ENCODE results near the gene HDHD5. TPM values are rescaled to one million over a fixed set of nuclear protein-coding genes. Genes with fewer than 3 reads are reported as not detected.

The HDHD5 gene
- total and polyA plus RNA-seq, 2 of the 13 experiments (the other 11 are each of a cell fraction or from before 2014, with no cell fraction given), result not detected

- in situ Hi-C loops (cut with HindIII; ENCODE audit: extremely low pct_ligation_motif_present, low pct_unique_long_range_greater_than_20kb) (no loop called here), intact Hi-C loops (cut with micrococcal nuclease; ENCODE audit: unreplicated experiment) (loop anchor here (1.0 kb wide), 1 partner anchor 20 kb away; no protein-coding TSS in a partner anchor)
- no peak overlapping the region for H3K4me2 ChIP-seq (ENCODE audit: low read depth, low read length)
- H4K20me1 ChIP-seq (ENCODE audit: insufficient read depth, low read length), result no peaks in the 10 kb centered on the region
- no peaks in the 10 kb centered on the region for H3K9me3 ChIP-seq (ENCODE audit: low read length)
- ChIA-PET CTCF (ENCODE audit: low intra/inter-chr PET ratio, low total read pairs) (interaction anchor here (1.6 kb wide), 1 partner anchor 20 kb away, joined by 10 read pairs; no protein-coding TSS in a partner anchor), POLR2A (no interaction called here)
- no peak overlapping the region for H3K4me3 ChIP-seq (replicated peaks in 1 of 3; ENCODE audit: insufficient read depth in 1 of 3, low read depth in 2 of 3, low read length in 3 of 3)
- BruUV-seq (replicated peaks), result no TSS peak
- H3K4me1 ChIP-seq (ENCODE audit: insufficient read depth, low read length), result no peaks in the 10 kb centered on the region
- no peaks in the 10 kb centered on the region for H3K27me3 ChIP-seq (ENCODE audit: control insufficient read depth in 1 of 2, insufficient read depth in 2 of 2, low read length in 2 of 2)
- no peak for DNase-seq (ENCODE audit: low spot score)
- 86% methylated on average over 6 of the region's 6 CpGs for WGBS (ENCODE audit: low lambda C conversion rate)
- H3K27ac ChIP-seq (ENCODE audit: extremely low read length, insufficient read depth, low read length), result no peak overlapping the region
- H3K36me3 ChIP-seq (replicated peaks in 1 of 2; ENCODE audit: control insufficient read depth in 1 of 2, insufficient read depth in 2 of 2, low read length in 2 of 2), result peaks cover 6 to 16% of the 10 kb centered on the region in 2 experiments; a peak in 2 of 5 replicates
- TF ChIP-seq CTCF (CRISPR knock-in tag; IDR thresholded peaks at IDR 0.05) (0 out of 2 replicates have a peak, but pooled peaks have one; percentile 20), KLF15 (CRISPR knock-in tag; IDR thresholded peaks at IDR 0.05; ENCODE audit: borderline replicate concordance) (no peak)
- no peaks in the 10 kb centered on the region for H3K79me2 ChIP-seq (ENCODE audit: insufficient read depth, low read length)
- ATAC-seq, result peak; percentile 84
- no peak overlapping the region for H3K9ac ChIP-seq (ENCODE audit: insufficient read depth, low read depth, low read length)
- FAIRE-seq, result no peak
- H2AFZ ChIP-seq (ENCODE audit: low read length), result no peak overlapping the region
These were observed 63.5 kb downstream of the HDHD5 start for GRCh38 chr22:17095538-17095937.

DNA sequence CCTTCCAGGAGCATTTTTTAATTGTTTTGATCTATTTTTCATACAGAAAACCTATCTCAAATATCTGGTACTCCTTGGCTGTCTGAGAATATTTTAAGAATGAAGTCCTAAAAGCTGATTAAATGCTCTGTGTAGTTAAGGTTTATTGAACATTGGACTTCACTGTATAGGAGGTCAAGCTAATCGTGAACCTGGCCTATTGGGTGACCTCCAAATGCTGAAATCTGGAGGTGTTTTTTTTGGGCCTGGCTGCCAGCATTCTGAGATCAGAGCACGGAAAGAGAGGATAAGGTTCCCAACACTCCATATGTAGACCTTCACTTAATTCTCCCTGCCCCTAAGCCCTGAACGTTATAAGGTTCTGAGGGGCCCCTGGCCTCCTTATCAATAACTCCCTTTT, 66.0 kb downstream of the HDHD5 start:
- Histone ChIP-seq H3K9ac (ENCODE audit: insufficient read depth, low read depth, low read length) (no peak overlapping the region), H3K4me2 (ENCODE audit: low read depth, low read length) (no peak overlapping the region), H4K20me1 (ENCODE audit: insufficient read depth, low read length) (no peaks in the 10 kb centered on the region), H3K4me1 (ENCODE audit: insufficient read depth, low read length) (no peaks in the 10 kb centered on the region), H3K27ac (ENCODE audit: extremely low read length, insufficient read depth, low read length) (no peak overlapping the region), H3K79me2 (ENCODE audit: insufficient read depth, low read length) (no peaks in the 10 kb centered on the region), H3K36me3 (replicated peaks in 1 of 2; ENCODE audit: control insufficient read depth in 1 of 2, insufficient read depth in 2 of 2, low read length in 2 of 2) (0 out of 5 replicates have a peak, but pooled peaks cover 2 to 4% of the 10 kb centered on the region in 2 experiments), H3K4me3 (replicated peaks in 1 of 3; ENCODE audit: insufficient read depth in 1 of 3, low read depth in 2 of 3, low read length in 3 of 3) (no peak overlapping the region), H3K9me3 (ENCODE audit: low read length) (no peaks in the 10 kb centered on the region), H3K27me3 (ENCODE audit: control insufficient read depth in 1 of 2, insufficient read depth in 2 of 2, low read length in 2 of 2) (no peaks in the 10 kb centered on the region), H2AFZ (ENCODE audit: low read length) (no peak overlapping the region)
- ChIA-PET CTCF (ENCODE audit: low intra/inter-chr PET ratio, low total read pairs) (no interaction called here), POLR2A (no interaction called here)
- no TSS peak for BruUV-seq (replicated peaks)
- TF ChIP-seq ZC3H4 (CRISPR knock-in tag; IDR thresholded peaks at IDR 0.05; ENCODE audit: borderline replicate concordance), result no peak
- DNase-seq (ENCODE audit: low spot score) (no peak), ATAC-seq (no peak), FAIRE-seq (no peak)
- WGBS (ENCODE audit: low lambda C conversion rate), result 83% methylated on average over 3 of the region's 3 CpGs
- intact Hi-C loops (cut with micrococcal nuclease; ENCODE audit: unreplicated experiment), result no loop called here
- in situ Hi-C loops (cut with HindIII; ENCODE audit: extremely low pct_ligation_motif_present, low pct_unique_long_range_greater_than_20kb), result no loop called here

Data from HepG2 (cell line).